AG04449 (cell line): ENCODE data around the gene TEKT2.

Experiments used
- CTCF ChIA-PET: fragments of 350-600 bp; formaldehyde crosslinking; extraction: SDS; loops from one replicate; lab custom pipeline; 2021; ENCODE audit warnings: antibody characterized with exemption; lab: Yijun Ruan, JAX
- POLR2A ChIA-PET: fragments of 400-600, 350-600 bp; formaldehyde crosslinking; extraction: SDS; loops from one replicate; lab custom pipeline; 2020; ENCODE audit warnings: antibody characterized with exemption, inconsistent platforms; lab: Yijun Ruan, JAX
- DNase-seq: peaks from one replicate; pipeline ENCODE4 v3.0.0-alpha.2; 2010; ENCODE audit warnings: low read depth, low spot score
- H3K4me3 ChIP-seq: 2 replicates; pipeline ENCODE4 v1.5.1; 2011; ENCODE audit warnings: low read depth, mild to moderate bottlenecking, control low read depth, low read length
- TF ChIP-seq, protein P1 (sequence below): IDR thresholded peaks from one replicate; pipeline ENCODE4 v1.5.1; 2011; ENCODE audit warnings: mild to moderate bottlenecking, moderate library complexity, low read length, control low read depth, inconsistent platforms; ENCODE audit not compliant: insufficient read depth; ENCODE audit errors: missing control alignments

TEKT2 gene

DNA sequence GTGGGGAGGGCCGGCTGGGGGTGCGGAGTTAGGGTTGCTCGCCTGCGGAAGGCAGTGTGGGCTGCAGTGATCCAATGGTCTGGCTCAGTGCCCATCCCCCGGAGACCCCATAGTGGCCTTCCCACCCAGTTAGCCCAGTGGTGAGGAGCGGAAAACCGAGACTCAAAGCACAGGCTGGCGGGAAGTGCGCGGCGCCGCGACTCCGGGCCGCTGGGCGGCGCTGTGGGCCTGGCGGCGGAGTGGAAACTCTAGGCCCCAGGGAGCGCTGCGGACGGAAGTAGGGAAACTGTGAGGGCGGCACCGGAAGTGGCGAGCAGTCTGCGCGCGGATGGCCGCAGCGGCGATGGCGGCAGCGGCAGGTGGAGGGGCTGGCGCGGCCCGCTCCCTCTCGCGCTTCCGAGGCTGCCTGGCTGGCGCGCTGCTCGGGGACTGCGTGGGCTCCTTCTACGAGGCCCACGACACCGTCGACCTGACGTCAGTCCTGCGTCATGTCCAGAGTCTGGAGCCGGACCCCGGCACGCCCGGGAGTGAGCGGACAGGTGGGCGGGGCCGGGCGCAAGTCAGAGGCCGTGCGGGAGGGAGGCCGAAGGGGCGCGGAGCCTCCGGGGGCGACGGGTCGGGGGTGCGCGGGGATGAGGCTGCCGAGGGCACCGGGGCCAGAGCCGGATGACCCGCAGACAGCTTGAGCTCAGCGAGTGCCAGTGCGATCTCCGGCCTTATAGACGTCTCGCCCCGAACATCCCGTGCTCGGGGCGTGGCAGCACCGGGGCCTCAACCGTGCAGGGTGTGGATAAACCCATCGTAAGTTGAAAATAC is 4.9 kb downstream of the TEKT2 start, which contains the start of gene ADPRS:
ADPRS (plus strand) TSS at position 316 of the 816 bp plus-strand sequence; CDS start at position 329, 13 bp downstream.
- POLR2A ChIA-PET, result no interaction called here
- DNase-seq, result no peak
- TF ChIP-seq, protein P1, sequence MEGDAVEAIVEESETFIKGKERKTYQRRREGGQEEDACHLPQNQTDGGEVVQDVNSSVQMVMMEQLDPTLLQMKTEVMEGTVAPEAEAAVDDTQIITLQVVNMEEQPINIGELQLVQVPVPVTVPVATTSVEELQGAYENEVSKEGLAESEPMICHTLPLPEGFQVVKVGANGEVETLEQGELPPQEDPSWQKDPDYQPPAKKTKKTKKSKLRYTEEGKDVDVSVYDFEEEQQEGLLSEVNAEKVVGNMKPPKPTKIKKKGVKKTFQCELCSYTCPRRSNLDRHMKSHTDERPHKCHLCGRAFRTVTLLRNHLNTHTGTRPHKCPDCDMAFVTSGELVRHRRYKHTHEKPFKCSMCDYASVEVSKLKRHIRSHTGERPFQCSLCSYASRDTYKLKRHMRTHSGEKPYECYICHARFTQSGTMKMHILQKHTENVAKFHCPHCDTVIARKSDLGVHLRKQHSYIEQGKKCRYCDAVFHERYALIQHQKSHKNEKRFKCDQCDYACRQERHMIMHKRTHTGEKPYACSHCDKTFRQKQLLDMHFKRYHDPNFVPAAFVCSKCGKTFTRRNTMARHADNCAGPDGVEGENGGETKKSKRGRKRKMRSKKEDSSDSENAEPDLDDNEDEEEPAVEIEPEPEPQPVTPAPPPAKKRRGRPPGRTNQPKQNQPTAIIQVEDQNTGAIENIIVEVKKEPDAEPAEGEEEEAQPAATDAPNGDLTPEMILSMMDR, result peak; percentile 98
- CTCF ChIA-PET, result interaction anchor here (1.8 to 2.4 kb wide), 2 partner anchors 46 kb away, joined by 6 to 15 read pairs; no protein-coding TSS in a partner anchor
- peak within 1 kb of the TSS; percentile 94 for H3K4me3 ChIP-seq

DNA sequence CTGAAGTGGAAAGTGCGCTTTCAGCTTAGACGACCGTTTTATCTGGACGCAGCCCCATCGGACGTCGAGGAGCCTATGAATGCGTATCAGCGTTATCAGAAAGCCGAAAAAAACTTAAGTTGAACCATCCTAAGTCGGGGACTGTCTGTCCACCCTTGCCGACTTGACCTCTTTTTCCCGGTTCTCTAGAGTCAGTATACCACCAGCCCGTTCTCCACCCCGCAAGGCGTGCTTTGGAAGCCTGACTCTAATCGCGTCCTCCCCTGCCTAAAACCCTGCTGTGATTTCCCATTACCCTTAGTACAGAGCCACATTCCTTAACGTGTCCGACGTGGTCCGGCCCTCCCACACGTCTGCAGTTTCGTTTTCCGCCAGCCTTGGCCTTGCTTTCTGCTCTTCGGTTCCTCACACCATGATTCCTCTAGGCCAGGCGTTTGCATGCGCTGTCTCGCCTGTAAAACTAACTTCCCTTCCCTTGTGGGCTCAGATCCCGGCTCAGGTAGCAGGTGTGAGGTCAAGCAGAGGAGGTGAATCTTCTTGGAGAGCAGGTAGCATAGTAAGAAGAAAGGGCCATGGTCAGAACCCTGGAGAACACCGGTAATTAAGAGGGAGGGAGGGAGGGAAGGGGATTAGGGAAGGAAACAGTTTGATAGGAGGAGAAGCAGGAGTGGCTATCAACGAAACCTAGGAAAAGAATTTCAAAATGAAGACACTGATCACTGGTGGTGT is 5.7 kb downstream of the TEKT2 start:
- peak overlapping the region; percentile 94 for H3K4me3 ChIP-seq
- TF ChIP-seq, protein P1, result no peak
- CTCF ChIA-PET, result interaction anchor here (2.1 to 2.4 kb wide), 2 partner anchors 10 to 45 kb away, joined by 7 to 15 read pairs; no protein-coding TSS in a partner anchor
- DNase-seq, result no peak
- POLR2A ChIA-PET, result no interaction called here

DNA sequence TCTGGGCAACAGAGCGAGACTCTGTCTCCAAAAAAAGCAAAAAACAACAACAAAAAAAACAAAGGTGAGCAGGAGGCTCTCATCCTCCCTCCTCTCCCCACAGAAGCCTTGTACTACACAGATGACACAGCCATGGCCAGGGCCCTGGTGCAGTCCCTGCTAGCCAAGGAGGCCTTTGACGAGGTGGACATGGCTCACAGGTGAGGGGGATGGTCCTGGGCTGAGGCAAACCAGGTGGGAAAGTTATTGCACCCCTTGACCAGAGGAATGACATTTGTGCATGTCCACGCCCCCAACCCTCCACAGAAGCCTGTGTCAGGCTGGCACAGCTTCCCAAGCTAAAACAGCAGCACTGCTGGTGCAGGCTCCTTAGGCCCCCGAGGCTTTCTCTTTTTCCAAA is 7.2 kb downstream of the TEKT2 start:
- POLR2A ChIA-PET, result interaction anchor here (0.6 kb wide), 1 partner anchor 234 kb away, joined by 3 read pairs; no protein-coding TSS in a partner anchor
- no peak for DNase-seq
- TF ChIP-seq, protein P1, result no peak
- no peak overlapping the region for H3K4me3 ChIP-seq
- CTCF ChIA-PET, result interaction anchor here (2.1 to 18.7 kb wide), 3 partner anchors 9 to 44 kb away, joined by 7 to 453 read pairs (median 15); no protein-coding TSS in a partner anchor

DNA sequence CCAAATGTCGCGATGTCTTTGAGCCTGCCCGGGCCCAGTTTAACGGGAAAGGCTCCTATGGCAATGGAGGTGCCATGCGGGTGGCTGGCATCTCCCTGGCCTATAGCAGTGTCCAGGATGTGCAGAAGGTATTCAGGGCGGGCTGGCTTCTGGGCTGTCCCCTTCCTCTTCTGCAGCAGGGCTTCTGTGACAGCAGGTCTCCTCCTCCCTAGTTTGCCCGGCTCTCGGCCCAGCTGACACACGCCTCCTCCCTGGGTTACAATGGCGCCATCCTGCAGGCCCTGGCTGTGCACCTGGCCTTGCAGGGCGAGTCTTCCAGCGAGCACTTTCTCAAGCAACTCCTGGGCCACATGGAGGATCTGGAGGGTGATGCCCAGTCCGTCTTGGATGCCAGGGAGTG is 7.8 kb downstream of the TEKT2 start:
- H3K4me3 ChIP-seq, result no peak overlapping the region
- TF ChIP-seq, protein P1, result no peak
- ChIA-PET POLR2A (no interaction called here), CTCF (interaction anchor here (1.3 to 18.7 kb wide), 3 partner anchors 8 to 43 kb away, joined by 3 to 453 read pairs (median 7); no protein-coding TSS in a partner anchor)
- DNase-seq, result no peak

DNA sequence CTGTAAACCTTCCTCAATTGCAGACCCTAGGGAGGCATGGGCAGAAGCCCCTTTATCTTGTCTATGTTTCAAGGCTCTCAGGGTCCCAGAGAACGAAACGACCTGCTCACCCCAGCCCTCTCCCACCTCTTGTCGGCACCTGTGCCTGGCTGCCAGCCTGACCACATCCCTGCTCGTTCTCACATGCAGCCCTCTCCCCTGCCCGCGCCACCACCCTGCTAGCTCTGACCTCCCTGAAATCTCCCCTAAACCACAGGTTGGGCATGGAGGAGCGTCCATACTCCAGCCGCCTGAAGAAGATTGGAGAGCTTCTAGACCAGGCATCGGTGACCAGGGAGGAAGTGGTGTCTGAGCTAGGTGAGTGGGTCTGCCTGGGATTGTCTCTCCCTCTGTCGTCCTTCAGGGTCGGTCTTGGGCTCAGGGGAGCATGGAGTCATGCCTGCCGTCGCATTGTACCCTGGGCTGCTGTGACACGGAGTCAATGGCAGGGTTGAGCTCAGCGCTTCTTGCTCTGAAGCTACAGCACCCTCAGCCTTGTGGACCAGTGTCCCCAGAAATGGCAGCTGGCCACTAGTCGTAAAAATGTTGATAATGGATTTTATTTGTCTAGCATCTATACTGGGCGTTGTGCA is 8.4 kb downstream of the TEKT2 start:
- no peak for DNase-seq
- POLR2A ChIA-PET, result no interaction called here
- TF ChIP-seq, protein P1, result no peak
- CTCF ChIA-PET, result interaction anchor here (0.8 to 18.7 kb wide), 6 partner anchors 8 to 193 kb away, joined by 3 to 453 read pairs (median 4); no protein-coding TSS in a partner anchor
- H3K4me3 ChIP-seq, result no peak overlapping the region
